ENCODE measurements around the gene GNAT2.

The GNAT2 gene

DNA sequence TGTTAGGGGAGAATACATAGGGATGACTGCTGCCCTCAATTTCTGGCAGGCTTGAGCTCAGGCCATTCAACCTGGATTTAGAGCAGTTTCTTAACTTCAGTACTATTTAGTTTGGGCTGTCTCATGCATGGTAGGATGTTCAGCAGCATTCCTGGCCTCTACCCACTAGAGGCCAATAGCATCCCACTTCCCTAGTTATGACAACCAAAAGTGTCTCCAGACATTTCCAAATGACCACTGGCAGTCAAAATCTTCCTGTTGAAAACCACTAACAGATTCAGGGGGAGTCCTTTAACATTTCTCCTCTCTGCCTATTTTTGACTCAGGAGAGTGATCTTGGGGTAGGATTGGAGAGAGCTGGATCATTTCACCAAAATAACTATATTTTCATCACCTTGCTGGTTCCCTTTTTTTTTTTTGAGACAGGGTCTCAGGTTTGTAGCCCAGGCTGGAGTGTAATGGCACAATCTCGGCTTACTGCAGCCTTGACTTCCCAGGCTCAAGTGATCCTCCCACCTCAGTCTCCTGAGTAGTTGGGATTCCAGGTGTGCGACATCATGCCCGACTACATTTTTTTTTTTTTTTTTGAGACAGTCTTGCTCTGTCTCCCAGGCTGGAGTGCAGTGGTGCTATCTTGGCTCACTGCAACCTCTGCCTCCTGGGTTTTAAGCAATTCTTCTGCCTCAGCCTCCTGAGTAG, 8.7 kb downstream of the GNAT2 start:
- no peak for DNase-seq (ENCODE audit: low spot score)

DNA sequence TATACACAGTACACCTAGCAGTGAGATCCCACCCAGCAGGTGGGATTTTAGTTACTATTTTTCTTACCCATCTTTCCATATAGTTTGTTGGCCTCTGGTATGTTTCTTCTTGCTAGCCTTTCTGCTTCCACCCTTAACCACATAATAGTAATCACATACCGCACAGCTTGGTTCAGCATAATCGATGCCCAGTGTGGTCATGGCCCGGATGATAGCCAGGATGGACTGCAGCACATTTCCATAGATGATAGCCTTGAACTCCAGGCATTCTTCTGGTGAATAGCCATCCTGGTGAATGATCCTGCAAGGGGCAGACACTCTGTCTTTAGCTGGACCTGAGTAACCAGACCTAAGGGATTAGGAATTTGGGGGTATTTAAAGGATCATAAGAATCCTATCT, 9.5 kb downstream of the GNAT2 start:
- DNase-seq (ENCODE audit: low spot score): no peak

DNA sequence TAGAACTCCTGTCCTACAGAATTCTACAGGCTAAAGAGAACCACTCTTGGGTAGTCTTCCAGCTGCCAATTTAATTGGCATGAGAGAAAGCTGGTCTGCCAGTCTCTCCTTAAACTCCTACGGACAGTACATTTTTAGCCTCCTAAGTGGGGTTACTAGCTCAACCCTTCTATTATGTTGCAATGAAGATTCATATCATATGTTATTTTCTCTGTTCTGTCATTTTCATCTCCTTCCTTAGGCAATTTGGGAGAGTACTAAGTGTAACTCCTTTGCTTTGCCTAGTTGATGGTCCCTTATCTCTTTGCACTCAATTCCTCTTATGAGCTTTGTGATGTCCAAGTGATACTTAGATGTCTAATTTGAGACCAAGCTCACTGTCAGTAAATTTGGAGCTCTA, 14.0 kb downstream of the GNAT2 start:
- DNase-seq (ENCODE audit: low spot score): no peak

DNA sequence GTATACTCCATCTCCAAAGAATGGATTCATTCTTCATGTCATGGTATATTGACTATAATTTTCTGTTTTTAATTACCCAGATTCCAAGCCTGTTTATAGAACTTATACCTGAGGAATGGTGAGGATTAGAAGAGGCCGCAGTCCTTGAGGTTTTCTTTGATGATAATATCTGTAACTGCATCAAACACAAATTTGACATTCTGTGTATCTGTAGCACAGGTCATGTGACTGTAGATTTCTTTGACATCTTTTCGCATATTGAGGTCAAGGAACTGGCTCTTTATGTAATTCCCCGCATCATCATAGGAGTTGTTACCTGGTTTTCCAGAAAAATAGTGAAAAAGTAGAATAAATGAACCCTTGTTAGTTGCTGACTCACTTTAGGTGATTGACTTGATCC, 16.2 kb downstream of the GNAT2 start:
- no peak for DNase-seq (ENCODE audit: low spot score)

DNA sequence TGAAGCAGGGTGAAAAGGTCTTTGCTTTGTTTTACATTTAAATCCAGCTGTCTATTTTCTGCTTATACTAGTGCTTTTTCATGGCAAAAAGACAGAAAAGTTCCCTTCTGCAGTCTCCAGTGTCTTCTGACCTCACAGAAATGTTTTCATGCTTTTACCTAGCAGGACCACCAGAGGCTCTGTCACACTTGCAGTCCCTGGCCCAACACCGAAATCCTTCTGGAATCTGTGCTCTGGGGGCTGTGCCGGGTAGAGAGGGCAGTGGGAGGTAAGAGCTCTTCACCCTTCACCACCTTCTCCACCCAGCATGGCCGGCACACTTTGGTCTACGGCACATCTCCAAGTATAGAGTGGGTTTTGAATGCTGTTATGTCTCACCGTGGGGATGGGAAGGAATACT, 20.8 kb downstream of the GNAT2 start:
- DNase-seq (ENCODE audit: low spot score): no peak

DNA sequence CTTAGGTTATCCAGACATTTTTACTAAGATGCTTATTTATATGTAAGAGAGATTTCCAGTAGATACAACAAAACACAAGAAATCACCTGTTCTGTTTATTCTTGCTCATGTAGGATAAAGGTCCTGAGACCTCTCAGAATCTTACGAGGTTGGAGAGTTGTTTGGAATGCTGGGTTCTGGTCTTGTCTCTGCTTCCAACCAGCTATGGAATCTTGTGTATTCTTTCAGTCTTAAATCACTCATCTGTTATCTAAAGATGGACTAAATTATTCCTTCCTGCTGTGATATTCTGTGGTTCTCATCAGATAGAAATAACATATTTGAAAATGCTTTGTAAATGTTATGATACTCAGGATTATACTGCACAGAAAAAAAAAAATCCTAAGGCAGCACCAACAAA, 21.3 kb downstream of the GNAT2 start:
- no peak for DNase-seq (ENCODE audit: low spot score)

DNA sequence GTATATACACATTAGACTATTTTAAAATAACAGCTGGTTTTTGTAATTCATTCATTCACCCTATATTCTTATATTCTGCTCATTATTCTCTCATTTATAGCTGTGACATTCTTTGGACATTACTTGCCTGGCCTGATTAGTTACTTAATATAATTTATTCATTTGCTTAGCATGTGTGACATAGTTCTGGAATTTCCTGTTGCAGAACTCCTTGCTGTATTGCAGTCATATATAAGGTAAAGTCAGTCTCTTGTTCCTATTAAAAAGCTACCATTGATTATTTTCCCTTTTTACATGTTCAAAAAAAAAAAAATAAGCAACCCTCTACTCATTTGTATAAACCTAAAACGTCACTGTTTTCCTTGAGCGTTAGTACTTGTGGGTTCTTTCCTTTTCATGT, 23.9 kb downstream of the GNAT2 start:
- no peak for DNase-seq (ENCODE audit: low spot score)

DNA sequence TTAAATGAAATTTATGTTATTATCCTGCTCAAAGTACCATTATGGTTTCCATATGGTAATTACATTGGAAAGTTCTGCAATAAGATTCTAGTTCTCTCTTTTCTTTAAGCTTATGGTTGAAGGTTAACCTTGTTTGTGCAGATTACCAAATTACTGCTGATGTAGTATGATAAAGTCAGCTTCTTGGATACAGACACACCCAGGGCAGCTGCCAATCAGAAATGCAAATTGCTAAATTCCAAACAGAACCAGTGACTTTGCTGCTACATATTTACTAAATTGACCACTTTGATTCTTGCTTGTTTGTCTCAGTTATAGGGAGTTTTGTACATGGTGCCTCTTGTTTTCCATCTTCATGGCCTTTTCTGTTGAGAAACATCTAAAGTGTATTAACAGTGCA, 26.5 kb downstream of the GNAT2 start:
- no peak for DNase-seq (ENCODE audit: low spot score)

DNA sequence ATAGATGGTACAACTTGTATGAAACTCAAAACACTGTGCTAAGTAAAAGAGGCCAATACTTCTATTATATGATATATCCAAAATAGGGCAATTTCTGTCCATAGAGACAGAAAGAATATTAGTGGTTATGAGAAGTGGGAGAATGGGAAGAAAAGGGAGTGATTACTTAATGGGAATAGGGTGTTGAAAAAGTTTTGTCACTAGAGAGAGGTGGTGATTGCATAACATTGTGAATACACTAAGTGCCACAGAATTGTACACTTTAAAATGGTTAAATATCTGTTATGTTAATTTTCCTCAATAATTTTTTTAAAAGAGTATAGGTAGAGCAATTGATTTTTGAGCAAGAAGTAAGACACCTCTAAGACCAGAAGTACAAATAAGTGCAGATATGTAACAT, 29.7 kb downstream of the GNAT2 start:
- DNase-seq (ENCODE audit: low spot score): no peak

DNA sequence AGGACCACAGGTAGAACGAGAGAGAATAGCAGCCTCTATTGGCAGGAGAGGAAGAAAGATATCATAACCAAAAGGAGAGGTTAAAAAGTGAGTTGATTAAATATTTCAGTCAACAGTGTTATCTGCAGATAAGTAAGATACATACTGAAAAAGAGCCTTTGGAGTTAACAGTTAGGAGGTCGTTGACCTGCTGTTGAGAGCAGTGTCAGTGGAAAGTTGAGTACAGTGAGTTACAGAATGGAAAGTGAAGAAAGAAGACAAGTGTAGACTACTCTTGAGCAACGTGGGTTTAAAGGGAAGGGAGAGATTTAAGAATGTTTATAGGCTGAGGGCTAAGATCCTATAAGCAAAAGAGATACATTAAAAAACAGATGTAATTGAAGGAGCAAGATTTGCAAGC, 30.2 kb downstream of the GNAT2 start:
- DNase-seq (ENCODE audit: low spot score): no peak

DNA sequence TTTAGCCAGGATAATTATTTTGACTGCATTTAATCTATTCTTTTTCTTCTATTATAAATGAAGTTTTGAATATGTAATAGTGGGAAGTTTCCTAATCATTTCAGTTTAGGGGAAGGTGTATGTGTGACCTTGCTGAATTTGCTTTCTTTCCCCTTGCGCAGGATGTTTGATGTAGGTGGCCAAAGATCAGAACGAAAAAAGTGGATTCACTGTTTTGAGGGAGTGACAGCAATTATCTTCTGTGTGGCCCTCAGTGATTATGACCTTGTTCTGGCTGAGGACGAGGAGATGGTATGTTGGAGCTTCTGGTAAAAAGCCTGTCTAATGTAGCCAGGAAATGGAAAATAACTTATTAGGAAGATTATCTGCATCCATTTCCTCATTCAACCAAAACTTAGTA, 33.4 kb downstream of the GNAT2 start:
- DNase-seq (ENCODE audit: low spot score): no peak

DNA sequence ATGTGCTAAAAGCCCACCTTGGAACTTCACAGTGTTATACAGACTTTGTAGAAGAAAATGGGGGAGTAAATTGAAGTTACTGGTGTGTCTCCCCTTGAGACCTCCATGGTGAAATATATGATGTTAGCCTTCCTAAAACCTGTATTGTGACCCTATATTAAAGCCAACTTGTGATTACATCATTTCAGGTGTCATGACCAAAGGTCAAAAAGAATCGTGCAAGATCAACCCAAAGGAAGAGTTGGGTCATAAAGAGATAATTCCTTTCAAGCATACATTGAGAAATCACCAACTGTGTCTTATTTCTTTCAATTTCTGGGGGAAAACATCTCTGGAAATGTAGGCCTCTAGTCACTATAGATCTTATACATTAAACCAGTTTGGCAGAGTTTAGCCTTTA, 34.6 kb downstream of the GNAT2 start:
- DNase-seq (ENCODE audit: low spot score): no peak

DNA sequence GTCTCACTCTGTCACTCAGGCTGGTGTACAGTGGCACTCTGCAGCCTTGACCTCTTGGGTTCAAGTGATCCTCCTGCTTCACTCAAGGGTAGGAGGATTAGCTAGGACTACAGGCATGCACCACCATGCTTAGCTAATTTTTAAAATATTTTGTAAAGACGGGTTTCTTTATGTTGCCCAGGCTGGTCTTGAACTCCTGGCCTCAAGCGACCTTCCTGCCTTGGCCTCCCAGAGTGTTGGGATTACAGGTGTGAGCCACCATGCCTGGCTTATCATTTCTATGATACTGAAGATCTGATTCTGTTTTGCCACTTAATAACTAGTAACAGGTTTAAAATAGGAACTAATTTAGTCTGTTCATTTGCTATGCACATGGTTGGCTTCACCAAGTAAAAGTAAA, 37.4 kb downstream of the GNAT2 start:
- DNase-seq (ENCODE audit: low spot score): no peak

DNA sequence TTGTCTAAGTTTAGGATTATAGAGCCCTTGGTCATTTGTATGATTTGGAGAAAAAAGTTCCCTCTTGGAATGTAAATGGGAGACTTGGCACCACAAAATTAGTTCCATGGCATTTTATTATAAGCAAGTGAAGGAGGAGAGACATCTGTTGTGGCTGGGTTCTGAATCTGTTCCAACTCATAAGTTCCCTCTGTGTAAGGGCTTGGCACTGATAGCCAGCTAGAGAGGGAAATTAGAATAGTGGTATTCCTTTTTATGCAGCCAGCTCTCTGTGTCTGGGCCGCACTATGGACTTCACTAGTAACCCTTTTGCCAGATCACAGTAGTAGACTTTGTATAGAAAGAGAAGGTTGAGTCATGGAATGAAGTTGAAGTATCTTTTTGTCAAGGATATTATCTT, 39.9 kb downstream of the GNAT2 start:
- DNase-seq (ENCODE audit: low spot score): no peak

DNA sequence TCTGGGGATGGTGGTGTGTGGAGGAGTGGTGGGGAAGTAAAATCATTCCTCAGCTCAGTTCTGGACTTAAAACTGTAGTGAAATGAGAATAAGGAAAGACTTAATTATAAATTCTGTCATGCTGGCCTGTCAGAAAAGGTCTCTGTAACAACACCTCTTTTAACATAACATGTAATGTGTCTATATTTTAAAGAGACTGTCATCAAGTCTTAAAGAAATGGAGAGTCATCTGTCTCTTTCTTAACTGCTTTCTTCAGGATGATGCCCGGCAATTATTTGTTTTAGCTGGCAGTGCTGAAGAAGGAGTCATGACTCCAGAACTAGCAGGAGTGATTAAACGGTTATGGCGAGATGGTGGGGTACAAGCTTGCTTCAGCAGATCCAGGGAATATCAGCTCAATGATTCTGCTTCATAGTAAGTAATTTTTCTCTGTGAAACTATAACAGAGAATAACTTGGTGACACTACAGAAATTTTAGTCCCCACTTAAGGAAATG, 40.4 kb downstream of the GNAT2 start:
- no peak for DNase-seq (ENCODE audit: low spot score)

DNA sequence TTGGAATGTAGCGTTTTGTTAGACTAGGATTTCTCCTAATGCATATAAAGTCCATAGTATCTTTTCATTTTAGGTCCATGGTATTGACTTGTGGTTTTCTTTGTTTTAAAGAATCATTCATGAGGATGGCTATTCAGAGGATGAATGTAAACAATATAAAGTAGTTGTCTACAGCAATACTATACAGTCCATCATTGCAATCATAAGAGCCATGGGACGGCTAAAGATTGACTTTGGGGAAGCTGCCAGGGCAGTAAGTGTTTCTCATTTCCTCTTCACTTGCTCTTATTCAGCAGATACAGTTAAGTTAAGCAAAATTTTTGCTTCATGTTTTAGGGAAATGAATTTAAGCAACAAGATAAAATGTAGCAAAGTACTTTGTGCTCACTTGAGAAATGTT, 45.6 kb downstream of the GNAT2 start:
- no peak for DNase-seq (ENCODE audit: low spot score)

DNA sequence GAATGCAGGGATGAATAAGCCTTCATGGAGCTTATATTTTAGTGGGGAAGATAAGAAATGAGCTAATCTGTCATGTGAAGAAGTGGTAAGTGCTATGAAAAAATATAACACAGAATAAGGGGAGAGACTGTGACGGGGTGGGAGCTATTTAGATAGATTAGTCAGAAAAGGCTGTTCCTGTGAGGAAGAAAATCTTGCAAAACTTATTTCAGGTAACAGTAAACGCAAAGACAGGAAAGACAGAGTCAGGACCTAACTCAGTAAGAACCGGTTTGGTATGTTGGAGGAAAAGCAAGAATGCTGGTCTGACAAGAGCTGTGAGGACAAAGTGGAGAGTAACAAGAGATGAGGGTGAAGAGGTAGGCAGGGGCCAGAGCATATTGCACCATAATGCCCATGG, 49.0 kb downstream of the GNAT2 start:
- no peak for DNase-seq (ENCODE audit: low spot score)

DNA sequence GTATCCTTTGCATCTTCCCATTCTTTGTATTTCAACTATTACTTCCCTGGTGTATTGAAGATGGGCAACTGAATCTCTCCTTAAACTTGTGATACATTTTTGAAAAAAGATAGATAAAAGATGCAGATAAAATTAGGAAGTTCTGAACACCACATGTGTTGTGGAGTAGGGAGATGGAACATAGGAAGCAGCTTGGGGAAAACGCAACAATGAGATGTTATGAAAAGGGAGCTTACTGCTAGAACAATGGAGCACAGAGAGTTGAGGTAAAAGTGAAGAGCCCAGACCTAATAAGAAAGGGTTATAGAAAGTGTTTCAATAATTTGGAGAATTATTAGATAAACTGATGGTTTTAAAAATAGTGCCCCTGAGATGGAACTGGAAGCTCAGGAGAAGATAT, 50.1 kb downstream of the GNAT2 start:
- no peak for DNase-seq (ENCODE audit: low spot score)

DNA sequence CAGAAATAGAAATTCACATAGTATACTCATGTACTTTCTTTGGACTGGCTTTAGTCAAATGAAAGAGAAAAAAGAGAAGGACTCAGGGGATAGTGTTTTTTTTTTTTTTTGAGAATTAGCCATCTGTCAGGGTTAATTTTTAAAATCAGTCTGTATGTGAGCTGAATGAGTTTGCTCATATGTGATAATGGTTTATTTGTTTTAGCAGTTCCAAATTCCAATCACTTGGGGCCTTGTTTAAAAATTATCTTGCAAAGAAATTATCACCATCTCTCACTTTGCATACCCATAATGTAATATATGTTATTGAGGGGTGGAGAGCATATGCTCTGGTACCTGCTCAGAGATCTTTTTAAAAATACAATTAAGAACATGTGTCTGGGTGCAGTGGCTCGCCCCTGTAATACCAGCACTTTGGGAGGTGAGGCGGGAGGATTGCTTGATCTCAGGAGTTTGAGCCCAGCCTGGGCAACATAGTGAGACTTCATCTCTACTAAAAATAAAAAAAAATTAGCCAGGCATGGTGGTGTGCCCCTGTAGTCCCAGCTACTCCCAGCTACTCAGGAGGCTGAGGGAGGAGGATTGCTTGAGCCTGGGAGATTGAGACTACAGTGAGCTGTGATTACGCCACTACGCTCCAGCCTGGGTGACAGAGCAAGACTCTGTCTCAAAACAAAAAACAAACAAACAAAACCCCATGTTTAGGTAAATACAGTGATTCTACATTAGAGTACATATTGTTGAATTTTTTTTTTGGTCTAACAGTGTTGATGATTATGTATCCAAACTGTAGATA, 51.3 kb downstream of the GNAT2 start:
- no peak for DNase-seq (ENCODE audit: low spot score)

DNA sequence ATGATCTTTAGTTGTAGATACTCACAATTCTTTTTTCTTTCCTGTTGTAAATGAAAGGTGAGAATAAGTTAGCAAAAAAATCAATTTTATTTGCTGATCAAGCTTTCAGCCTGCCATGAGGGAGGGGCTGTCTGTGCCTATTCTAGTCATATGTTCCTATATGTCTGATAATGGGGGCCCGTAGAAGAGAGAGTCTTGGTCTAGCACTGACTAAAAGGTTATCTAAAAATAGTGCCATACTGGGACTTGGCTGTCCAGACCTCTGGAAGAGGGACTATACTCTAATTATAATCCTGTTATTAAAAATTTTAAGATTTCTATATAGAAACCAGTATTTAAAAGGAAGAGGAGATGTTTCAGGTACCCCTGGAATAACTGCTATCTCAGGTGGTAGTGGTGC, 52.4 kb downstream of the GNAT2 start:
- DNase-seq (ENCODE audit: low spot score): no peak

DNA sequence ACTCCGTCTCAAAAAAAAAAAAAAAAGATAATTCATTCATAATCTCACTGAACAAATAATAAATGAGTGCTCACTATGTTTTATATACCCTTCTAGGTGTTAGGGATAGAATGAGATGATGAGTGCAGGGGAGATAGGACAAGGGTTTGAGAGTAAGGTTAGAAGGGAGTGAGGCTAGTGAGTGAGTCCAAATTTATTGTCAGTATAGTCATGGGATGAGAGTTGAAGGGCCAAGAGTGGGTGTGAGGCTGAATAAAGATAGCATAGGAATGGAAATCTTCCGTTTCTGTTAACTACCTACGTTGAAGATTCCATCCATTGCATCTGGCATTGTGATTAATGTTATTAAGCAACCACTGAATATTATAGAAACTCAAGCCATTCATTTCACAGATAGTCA, 54.2 kb downstream of the GNAT2 start:
- no peak for DNase-seq (ENCODE audit: low spot score)

DNA sequence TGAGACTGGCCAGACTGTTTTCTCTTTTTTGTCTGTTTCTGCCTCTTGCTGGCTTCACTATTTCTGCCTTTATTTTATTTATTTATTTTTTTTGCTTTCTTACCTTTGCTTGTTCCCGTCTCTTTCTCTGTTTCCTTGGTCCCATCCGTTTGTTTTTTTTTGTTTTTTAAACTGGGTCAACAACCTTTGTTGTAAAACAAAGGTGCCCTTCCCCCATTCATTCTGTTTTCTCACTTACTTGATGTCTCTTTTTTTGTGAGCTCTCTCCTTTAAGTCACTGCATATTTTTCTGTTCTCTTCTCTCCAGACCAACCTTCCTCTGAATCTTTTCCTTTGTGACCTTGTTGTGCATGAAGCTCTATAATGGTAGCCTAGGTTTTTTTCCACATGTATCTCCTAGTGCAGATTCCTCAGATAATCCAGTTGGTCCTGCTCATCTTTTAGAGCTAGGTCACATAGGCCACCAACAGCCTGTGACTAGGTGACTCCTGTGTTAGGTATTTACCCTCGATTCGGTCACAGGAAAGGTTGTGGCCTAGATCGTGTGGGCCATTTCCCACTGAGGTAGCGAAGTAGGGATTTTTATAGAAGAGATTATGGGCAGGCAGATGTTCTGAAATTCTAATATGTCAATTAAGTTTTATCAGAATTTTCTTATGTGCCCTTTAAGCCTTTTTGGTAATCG, 55.1 kb downstream of the GNAT2 start:
- DNase-seq (ENCODE audit: low spot score): no peak

DNA sequence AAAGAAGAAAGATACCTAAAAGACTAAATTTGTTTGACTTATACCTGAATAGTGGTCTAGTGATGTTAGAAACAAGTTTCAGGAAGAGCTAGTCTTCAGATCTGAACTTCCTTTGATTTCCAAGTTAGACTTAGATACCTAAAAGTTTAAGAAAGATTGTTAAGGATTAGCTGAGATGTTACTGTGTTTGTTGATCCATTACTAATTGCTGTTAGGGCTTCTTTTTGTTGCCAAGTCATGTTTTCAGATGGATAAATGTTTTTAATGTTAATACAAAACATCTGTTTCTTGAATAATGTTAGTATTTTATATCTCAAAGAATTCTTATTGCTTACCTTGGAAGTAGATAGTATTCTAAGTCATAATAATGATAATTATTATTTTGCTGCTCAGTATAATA, 59.4 kb downstream of the GNAT2 start:
- DNase-seq (ENCODE audit: low spot score): no peak

Data from ecto neural progenitor cell (in vitro differentiated cells).